NOMO-1 treated with DMSO at 0.1 percent for 48 hours (cell line): ENCODE data around the gene ADIRF.

Source experiments
- DNase-seq: peaks from one replicate; lab custom pipeline; 2025; ENCODE audit not compliant: unreplicated experiment; lab: John Stamatoyannopoulos, UW

Gene ADIRF

DNA sequence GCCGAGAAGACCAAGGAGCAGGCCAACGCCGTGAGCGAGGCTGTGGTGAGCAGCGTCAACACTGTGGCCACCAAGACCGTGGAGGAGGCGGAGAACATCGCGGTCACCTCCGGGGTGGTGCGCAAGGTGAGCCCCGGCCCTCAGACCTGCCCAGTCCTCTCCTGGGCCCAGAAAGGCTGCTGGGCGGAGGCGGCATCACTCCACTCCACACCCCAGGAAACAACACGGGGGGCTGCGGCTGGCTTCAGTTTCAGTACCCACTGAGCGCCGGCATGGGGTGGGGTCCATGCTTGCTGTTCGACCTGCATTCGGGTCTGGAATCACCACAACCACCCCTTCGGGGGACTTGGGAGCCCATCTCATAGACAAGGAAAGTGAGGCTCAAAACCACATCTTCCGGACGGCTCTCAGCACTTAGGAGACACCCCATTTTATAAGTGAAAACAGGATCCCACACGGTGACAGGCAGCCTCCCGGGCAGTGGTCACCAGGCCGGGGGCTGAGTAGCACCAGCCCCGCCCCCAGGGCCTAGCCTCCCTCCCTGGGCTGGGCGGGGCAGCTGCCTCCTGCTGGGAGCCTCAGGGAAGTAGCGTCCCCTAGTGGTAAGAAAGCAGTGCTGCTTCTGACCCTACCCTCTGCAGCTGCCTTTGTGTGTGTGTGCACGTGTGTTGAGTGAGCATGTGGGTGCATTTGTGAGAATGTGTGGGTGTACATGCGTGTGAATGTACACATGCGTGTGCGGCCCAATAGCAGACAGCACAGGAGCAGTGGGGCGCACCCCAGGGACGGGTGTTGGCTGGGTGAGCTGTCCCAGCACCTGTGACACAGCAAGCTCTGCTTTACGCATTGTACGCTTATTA lies 8.0 kb upstream of the ADIRF start:
- DNase-seq, result peak; percentile 53

GRCh38 chr10:86960863-86961434 lies 7.3 kb upstream of the ADIRF start:
- DNase-seq, result no peak

DNA sequence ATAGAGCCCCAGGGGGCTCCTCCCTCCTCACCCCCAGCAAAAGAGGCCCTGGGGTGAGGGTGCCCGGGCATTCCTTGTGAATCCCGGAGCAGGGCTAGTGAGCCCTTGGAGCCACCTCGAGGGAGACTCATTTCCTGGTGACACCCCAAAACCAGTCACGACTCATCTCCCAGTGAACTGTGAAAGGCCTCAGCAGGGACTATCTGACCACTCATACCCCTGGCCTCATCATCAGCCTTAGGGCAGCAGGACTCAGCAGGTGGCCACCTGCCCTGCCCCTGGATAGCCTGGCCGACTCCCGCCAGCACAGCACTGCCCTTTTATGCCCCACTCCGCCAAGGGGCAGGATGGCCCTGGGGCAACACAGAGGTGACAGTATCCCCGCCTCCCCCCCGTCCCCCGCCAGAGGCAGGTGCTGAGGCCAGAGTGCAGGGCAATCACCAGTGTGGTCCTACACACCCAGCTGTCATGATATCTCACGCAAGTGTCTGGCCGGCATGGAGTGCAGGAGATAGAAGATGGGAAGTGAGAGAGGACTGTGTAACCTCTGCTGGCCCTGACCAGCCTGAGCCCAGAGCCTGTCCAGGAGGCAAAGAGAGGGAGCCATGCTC lies 6.7 kb upstream of the ADIRF start:
- DNase-seq, result no peak

DNA sequence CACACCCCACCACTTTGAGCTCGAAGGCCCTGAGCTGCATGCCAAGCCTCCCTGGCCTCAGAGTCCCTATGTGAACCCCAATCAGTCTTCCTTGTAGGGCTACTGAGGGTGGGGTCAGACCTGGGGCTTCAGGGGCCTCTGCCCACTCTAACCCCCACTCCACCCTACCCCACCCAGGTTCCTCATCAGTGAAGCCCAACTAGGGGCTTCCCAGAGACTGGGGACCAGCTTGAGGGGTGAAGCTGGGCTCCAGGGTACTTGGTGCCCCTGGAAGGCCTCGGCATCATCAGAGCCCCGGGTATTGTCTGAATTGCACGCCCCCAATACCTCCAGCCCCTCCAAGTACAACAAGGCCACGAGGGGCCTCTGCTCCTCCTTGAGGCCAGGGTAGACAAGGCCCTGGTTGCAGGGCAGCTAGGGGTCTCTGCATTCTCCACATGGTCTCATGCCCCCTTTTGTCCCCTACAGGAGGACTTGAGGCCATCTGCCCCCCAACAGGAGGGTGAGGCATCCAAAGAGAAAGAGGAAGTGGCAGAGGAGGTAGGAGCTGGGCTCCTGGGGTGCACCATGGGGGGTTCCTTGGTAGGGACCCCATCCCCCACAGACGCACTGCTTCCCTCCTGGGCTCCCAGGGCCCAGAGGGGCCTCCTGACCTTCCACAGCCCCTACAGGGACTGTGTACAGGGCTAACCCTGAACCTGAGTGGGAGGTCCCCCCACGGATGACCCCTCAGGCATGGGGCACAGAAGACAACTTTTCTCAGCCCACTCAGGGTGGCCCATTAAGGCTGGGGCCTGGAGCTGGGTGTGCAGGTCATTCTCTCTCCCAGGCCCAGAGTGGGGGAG lies 5.9 kb upstream of the ADIRF start:
- DNase-seq, result peak; percentile 11

GRCh38 chr10:86962981-86963310 lies 5.3 kb upstream of the ADIRF start:
- DNase-seq, result no peak

DNA sequence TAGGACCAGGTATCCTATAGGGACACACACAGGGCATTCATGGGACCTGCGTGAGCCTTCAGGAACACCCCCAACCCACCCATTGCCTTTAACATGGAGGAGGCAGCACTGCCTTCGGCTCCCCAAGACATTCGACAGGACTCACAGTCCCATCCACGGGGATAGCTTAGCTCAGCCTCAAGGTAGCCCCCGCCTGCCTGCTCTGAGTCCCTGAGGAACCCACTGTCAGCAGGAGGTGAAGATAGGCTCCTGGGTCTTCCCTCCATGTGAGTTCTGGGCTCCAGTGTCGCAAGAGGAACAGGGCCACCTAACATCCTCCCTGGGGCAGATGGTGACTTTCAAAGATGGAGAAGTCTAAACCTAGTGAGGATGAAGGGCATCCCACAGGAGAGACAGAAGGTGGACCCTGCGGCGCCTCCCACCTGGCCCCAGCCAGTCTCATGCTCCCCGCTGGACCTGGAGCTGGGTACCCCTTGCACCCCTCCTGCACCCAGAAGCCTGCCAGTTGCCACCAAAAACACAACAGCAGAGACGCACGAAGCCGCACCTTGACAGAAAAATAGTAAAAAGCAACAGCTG lies 4.9 kb upstream of the ADIRF start:
- no peak for DNase-seq

DNA sequence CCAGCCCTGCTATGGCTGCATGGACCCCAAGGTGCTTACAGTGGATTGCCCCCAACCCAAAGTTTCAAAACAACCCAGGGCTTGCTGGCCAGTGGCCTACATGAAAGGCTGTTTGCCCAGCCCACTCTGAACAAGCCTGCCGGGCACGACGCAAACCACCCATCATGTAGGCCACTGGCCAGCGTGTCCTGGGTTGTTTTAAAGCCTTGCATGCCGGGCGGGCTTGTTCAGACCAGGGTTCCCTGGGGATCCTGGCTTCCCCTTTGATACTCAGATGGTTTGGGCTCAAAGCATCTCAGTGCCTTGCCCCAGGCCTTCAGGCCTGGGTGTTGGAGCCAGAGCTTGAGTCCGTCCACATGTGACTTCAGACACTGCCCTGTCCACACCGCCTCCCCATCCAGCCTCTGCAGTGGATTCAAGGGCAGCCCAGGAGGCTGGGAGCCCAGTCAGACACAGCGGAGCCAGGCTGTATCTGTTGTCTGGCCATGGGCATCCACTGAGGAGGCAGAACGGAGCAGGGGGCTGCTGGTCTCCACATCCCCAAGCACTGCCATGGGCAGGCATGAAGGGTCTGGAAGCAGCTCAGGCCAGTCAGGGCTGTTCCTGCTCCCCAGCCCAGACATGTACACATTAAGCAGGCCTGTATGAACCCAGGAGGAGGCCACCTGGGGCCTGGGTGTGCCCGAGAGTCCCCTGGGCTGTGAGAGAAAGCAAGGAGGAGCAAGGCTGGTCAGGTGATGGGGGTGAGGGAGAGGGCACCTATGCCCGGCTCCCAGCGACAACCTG lies 4.0 kb upstream of the ADIRF start:
- no peak for DNase-seq

DNA sequence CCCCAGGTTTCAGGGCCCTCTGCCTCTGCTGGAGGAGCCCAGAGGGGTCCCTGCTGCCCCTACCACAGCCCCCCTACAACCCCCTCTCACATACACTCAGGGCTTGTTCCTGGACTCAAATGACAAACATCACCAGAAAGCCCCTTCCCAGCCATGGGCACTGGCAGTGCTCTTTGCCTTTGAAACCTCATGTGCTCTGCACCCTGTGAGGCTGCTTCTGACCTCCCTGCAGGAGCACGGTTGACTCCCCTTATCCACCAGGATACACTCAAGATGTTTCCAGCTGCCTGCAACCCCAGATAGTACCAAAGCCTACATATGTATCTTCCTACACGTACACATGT lies 3.5 kb upstream of the ADIRF start:
- DNase-seq, result no peak

DNA sequence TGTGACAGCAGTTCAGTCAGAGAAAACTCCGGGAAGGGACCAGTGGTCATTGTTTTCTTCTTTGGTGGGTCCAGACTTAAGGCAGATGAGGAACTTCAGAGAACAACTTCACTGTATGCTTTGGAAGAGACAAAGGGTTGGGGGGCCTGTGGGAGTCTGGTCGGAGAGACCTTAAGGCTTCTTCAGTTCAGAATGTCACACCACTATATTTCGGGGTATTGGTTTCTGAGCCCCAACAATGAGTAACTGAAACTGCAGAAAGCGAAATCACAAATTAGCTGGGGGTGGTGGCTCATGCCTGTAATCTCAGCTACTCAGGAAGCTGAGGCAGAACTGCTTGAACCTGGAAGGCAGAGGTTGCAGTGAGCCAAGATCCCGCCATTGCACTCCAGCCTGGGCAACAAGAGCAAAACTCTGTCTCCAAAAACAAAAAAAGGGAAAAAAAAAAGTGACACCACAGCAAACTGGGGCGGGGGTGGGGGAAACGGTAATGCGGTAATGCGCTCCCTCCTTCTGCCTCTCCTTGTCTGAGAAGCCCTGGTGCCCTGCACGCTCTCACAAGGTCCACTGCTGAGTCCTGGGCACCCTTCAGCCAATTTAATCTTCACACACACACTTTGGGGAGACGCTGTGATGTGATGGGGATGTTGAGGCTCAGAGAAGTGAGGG lies 2.2 kb upstream of the ADIRF start:
- DNase-seq, result no peak

DNA sequence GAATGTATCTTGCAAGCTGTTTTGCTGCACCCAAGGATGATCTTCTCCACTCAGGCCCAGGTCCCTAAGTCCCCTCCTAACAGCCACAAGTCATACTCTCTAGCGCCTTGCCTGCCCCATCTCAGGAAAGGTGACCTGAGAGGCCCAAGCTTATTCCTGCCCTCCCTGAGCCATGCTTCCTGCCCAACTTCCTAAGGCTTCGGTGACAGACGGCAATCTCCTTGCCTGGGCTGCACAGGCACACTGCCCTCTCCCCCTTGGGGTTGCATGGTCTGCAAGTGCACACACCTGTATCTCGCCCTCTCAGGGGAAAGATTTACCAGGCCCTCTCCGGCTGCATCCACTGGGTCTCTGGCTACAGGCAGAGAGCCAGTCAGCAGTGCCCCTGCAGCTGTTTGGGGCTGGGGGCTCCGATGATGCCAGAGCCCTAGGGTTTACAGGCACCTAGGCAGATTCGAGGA lies 771 bp upstream of the ADIRF start:
- no peak for DNase-seq

GRCh38 chr10:86968994-86969355 lies 693 bp downstream of the ADIRF start:
- no peak for DNase-seq

- DNase-seq, result no peak
These were observed 1.2 kb downstream of the ADIRF start for GRCh38 chr10:86969421-86970041.

- DNase-seq, result no peak
These were observed 2.1 kb downstream of the ADIRF start for GRCh38 chr10:86970162-86970981.

- DNase-seq, result no peak
These were observed 2.6 kb downstream of the ADIRF start for GRCh38 chr10:86970982-86971231.

DNA sequence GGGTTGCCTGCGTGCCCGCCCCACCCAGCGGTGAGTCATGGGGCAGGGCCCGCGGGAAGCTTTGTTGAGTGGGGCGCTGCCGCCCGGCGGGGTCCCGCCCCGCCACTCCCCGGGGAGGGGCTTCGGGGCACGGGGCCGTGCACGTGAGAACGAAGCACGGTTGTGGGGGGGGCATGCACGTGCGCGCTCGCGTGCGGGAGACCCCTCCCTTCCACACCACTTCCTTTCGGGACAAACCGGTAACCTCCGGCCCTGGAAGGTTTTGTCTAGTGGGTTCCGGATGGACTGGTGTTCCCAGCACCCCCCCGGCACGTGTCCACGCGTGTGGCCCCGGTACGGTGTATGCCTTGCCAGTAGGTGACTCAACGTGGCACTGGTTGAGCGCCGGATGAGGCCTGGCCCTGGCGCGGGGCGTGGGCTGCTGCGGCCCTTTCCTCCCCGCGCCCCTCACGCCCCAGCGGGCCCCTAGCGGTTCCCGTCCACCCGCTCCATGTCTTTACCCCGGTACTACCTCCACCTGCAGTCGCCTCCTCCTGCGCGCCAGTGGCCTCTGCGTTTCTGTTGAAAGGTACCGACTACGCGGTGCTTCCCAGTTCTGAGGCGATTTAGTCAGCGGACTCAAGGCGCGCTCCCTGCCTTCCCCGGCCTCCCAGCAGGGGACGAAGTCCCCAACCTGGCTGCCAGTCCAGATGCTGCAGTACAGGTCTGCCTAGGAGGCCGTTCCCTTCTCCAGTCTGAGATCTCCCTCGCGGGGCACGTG lies 3.1 kb downstream of the ADIRF start:
- peak; percentile 69 for DNase-seq

DNA sequence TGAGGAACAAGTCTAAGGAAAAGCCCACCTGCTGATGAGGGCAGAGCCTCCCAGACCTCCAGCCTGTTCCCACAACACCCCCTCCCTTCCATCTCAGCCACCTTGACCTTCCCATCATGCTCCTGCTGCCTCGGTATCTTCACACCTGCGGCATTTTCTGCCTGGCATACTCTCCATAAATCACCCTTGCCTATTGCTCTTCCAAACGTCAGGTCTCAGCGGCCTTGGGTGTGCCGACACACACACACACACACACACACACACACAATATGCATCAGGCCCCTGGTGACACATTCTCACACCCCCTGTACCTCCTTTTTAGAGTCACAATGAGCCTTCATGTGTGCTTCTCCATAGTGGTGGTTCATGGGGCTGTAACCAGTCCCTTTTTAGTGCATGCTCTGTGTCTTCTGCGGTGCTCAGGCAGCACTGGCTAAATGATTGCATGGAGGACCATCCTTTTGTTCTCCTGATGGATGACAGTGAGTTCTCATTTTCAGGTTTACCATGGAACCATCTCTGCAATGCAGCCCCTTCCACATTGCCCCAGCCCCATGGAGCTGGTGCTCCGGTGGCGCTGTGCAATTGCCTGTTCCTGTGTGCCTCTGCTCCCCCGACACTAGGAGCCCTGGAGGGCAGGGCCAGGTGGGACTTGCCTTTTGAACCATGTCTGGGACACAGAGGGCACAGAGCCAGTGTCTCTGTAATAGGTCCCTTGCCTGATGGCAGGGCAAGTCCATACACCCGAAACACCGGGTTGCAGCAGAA lies 4.5 kb downstream of the ADIRF start:
- no peak for DNase-seq

DNA sequence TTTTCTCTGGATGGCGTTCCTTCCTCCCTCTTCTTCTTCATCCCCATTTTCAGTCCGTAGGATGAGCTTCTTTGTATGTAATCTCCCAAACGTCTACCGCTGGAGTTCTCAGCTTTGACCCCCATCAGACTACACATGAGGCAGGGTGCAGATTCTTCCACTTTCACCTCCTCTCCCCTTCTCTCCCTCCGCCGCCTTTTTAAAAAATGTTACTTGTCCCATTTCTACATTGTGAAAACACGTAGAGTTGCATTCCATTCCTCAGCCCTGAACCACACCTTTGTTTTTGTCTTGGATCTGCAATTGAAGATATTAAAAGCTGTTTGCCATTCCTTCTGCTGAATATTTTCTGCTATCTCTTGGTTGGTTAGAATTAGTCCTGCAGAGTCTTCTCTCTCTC lies 6.2 kb downstream of the ADIRF start:
- no peak for DNase-seq
